Measurements from ENCODE around the gene CDH4.

- no peak for TF ChIP-seq POLR2AphosphoS5 (IDR thresholded peaks at IDR 0.05; ENCODE audit: low read depth, low read length)
- TF ChIP-seq REST (IDR thresholded peaks at IDR 0.05; ENCODE audit: insufficient read depth in 1 of 2, low read depth in 2 of 2, low read length in 2 of 2), result no peak
- no peak for TF ChIP-seq SIN3A (IDR thresholded peaks at IDR 0.05; ENCODE audit: borderline replicate concordance, insufficient read depth, low read length)
These were observed 352.5 kb downstream of the CDH4 start for GRCh38 chr20:61604549-61604948.

All from PFSK-1 (cell line).